Common myeloid progenitor, CD34-positive (primary cell): ENCODE measurements around the gene HUS1.
"Not testable (repeated sequence)": the region's sequence is repeated elsewhere in the genome, so short reads cannot be mapped to it uniquely, and the experiment has no call there.

Source experiments
- CTCF ChIA-PET: fragments of 350-600 bp; sonication (Branson Sonifier 250); formaldehyde crosslinking; loops from one replicate; lab custom pipeline; 2021; ENCODE audit warnings: antibody characterized with exemption; lab: Charles Lee
- POLR2A ChIA-PET: fragments of 350-600 bp; sonication (Branson Sonifier 250); formaldehyde crosslinking; loops from one replicate; lab custom pipeline; 2021; ENCODE audit warnings: antibody characterized with exemption; lab: Charles Lee
- DNase-seq, 3 donors: peaks; one replicate each; pipeline versions ENCODE4 v3.0.0 to v3.0.0-alpha.2; 2013
- H3K27ac ChIP-seq, 2 experiments: 1 replicate in 1 of 2; 2 replicates in 1 of 2; pipeline ENCODE4 v1.7.0; 2013; ENCODE audit warnings: inconsistent platforms in 2 of 2, low read length in 2 of 2, mild to moderate bottlenecking in 2 of 2, low read depth in 1 of 2, moderate library complexity in 1 of 2; ENCODE audit not compliant: severe bottlenecking in 2 of 2, insufficient read depth in 1 of 2, poor library complexity in 1 of 2
- H3K27me3 ChIP-seq, 5 experiments: replicated peaks in 2 of 5; 1 replicate in 3 of 5; 2 replicates in 2 of 5; pipeline versions ENCODE4 v1.6.1 to v1.7.0; 2013; ENCODE audit warnings: low read length in 4 of 5, mild to moderate bottlenecking in 2 of 5, moderate library complexity in 2 of 5, inconsistent platforms in 1 of 5; ENCODE audit not compliant: insufficient read depth in 5 of 5, control insufficient read depth in 4 of 5
- H3K36me3 ChIP-seq, 4 experiments: 1 replicate in 2 of 4; 2 replicates in 2 of 4; pipeline versions ENCODE4 v1.6.1 to v1.7.0; 2013; ENCODE audit warnings: low read length in 3 of 4, control low read depth in 1 of 4, mild to moderate bottlenecking in 1 of 4; ENCODE audit not compliant: control insufficient read depth in 4 of 4, insufficient read depth in 4 of 4
- H3K4me1 ChIP-seq, 4 experiments: 1 replicate in 3 of 4; 2 replicates in 1 of 4; pipeline versions ENCODE4 v1.6.1 to v1.7.1; 2013; ENCODE audit warnings: low read length in 3 of 4, mild to moderate bottlenecking in 3 of 4, control low read depth in 1 of 4, inconsistent platforms in 1 of 4, moderate library complexity in 1 of 4; ENCODE audit not compliant: control insufficient read depth in 4 of 4, insufficient read depth in 4 of 4; ENCODE audit errors: control extremely low read depth in 1 of 4
- H3K4me3 ChIP-seq, 7 experiments: 1 replicate in 4 of 7; 2 replicates in 3 of 7; pipeline versions ENCODE4 v1.5.1 to v1.7.0; 2013; ENCODE audit warnings: mild to moderate bottlenecking in 7 of 7, low read length in 6 of 7, moderate library complexity in 6 of 7, inconsistent platforms in 2 of 7, low read depth in 2 of 7, control low read depth in 1 of 7; ENCODE audit not compliant: insufficient read depth in 4 of 7, control insufficient read depth in 1 of 7; ENCODE audit errors: extremely low read depth in 1 of 7
- H3K9me3 ChIP-seq, 5 experiments: 1 replicate in 4 of 5; 2 replicates in 1 of 5; pipeline versions ENCODE4 v1.6.1 to v1.7.1; 2013; ENCODE audit warnings: low read length in 4 of 5, mild to moderate bottlenecking in 2 of 5, inconsistent platforms in 1 of 5, low read depth in 1 of 5, moderate library complexity in 1 of 5; ENCODE audit not compliant: control insufficient read depth in 4 of 5, insufficient read depth in 2 of 5; ENCODE audit errors: control extremely low read depth in 1 of 5
- WGBS: methylation state at CpG from one replicate; pipeline ENCODE4 v1.1.5; 2013; ENCODE audit not compliant: insufficient coverage; 5-methylcytosine and 5-hydroxymethylcytosine counted together

HUS1 gene

DNA sequence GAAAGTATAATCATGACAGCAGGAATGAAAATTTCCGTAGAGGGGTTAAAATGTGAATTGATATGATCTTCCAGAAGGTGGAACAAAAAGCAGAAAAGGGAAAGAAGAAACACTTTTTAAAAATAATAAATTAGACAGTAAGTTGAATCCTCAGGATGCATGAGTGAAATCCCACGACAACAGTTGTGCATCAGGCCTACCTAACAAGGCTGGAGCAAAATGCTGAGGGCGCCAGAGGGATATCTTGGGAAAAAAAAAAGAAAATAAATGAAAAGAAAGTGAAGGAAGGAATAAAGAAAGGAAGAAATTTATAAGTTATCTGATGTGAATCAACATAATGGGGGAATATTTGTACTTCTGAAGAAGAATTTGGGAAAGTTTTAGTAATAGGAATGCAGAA, 13.0 kb upstream of the HUS1 start:
- Histone ChIP-seq H3K9me3 (no peaks in the 10 kb centered on the region), H3K4me1 (peaks cover 8 to 20% (median 13%) of the 10 kb centered on the region in 4 experiments), H3K4me3 (peak overlapping the region in 5 of 7 experiments; percentile 68 to 81 (median 76)), H3K36me3 (no peaks in the 10 kb centered on the region), H3K27me3 (no peaks in the 10 kb centered on the region), H3K27ac (peak overlapping the region in 1 of 2 experiments; percentile 73)
- DNase-seq: no peak
- WGBS: 100% methylated on average over 1 of the region's 3 CpGs
- ChIA-PET POLR2A (no interaction called here), CTCF (interaction anchor here (0.8 to 3.5 kb wide), 15 partner anchors 7 to 122 kb away, joined by 3 to 91 read pairs (median 6); partner anchors contain the start of gene UPP1)

DNA sequence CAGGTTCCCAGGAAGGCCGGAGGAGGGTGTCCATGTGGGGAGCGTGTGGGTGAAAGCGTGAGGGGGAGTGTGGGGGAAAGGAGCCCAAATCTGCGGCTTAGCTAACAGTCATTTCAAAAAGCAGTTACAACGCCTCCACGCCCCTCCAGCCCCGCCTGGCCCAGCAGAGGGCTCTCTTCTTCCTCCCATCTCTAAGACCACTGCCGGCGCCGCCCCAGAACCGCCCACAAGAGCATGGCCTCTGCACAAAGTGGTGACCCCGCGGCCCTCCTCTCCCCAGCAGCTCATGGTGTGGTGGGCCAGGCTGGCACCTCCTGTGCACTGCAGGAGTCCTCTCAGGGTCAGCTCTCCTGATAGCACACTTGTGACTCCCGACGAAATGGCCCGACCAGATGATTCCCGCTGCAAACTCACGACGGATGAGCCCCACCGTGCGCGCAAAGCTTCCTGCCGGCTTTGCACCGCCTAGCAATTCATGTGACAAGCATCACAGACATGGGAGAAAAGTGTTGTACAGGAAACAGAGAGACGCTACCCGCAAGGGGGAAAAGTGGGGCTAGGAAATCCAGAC, 12.4 kb upstream of the HUS1 start:
- WGBS: 0% methylated on average over 19 of the region's 26 CpGs

DNA sequence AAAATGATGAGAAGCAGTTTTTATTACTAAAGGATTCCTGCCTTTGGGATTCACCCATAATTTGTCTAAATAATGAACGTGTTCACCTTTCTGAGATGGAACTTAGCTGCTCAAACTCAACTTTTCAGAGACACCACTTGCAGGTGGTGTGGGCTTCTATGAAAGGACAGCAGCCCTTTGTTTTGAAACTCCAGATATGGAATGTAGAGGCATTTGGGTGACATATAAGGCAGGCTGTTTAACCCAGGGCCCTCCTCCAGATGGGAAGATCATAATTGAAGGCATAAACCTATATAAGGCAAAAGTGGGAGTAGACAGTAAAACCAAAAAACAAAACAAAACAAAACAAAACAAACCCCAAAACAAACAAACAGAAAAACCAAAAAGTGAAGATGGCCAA, 11.9 kb upstream of the HUS1 start:
- POLR2A ChIA-PET: interaction anchor here (1.5 kb wide), 1 partner anchor 119 kb away, joined by 4 read pairs; no protein-coding TSS in a partner anchor
- no peak for DNase-seq
- Histone ChIP-seq H3K36me3 (no peaks in the 10 kb centered on the region), H3K4me1 (peaks cover 8 to 20% (median 13%) of the 10 kb centered on the region in 4 experiments), H3K27ac (peak overlapping the region in 1 of 2 experiments; percentile 73), H3K9me3 (no peaks in the 10 kb centered on the region), H3K4me3 (peak overlapping the region in 6 of 7 experiments; percentile 68 to 81 (median 74)), H3K27me3 (no peaks in the 10 kb centered on the region)
- CTCF ChIA-PET: interaction anchor here (0.6 to 3.5 kb wide), 17 partner anchors 8 to 253 kb away, joined by 3 to 91 read pairs (median 6); partner anchors contain the start of gene UPP1
- 100% methylated on average over 1 of the region's 1 CpG for WGBS

More for the DNA sequence above, 12.4 kb upstream of the HUS1 start:
- peak; percentile 87 to 92 (median 90) for DNase-seq
- Histone ChIP-seq H3K27ac (peak overlapping the region in 1 of 2 experiments; percentile 73), H3K27me3 (no peaks in the 10 kb centered on the region), H3K4me3 (peak overlapping the region; percentile 61 to 81 (median 71)), H3K4me1 (peaks cover 8 to 20% (median 13%) of the 10 kb centered on the region in 4 experiments), H3K9me3 (no peaks in the 10 kb centered on the region), H3K36me3 (no peaks in the 10 kb centered on the region)
- POLR2A ChIA-PET: interaction anchor here (1.5 kb wide), 1 partner anchor 118 kb away, joined by 4 read pairs; no protein-coding TSS in a partner anchor
- CTCF ChIA-PET: interaction anchor here (0.6 to 3.5 kb wide), 20 partner anchors 8 to 252 kb away, joined by 3 to 91 read pairs (median 5); partner anchors contain the start of gene UPP1

DNA sequence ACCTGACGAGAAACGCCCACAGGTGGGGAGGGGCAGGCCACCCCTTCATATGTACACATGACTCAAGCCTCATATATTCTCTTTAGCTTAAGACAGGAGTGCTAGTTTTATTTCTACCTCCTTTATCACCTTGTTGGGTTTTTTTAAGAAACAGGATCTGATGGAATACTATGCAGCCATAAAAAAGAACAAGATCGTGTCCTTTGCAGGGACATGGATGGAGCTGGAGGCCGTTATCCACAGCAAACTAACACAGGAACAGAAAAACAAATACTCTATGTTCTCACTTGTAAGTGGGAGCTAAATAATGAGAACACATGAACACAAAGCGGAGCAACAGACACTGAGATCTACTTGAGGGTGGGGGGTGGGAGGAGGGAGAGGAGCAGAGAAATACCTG, 11.2 kb upstream of the HUS1 start:
- CTCF ChIA-PET: interaction anchor here (0.6 to 3.5 kb wide), 8 partner anchors 9 to 140 kb away, joined by 3 to 91 read pairs (median 12); no protein-coding TSS in a partner anchor
- Histone ChIP-seq H3K4me1 (peaks cover 8 to 20% (median 13%) of the 10 kb centered on the region in 4 experiments), H3K27me3 (no peaks in the 10 kb centered on the region), H3K9me3 (no peaks in the 10 kb centered on the region), H3K36me3 (no peaks in the 10 kb centered on the region), H3K4me3 (no peak overlapping the region), H3K27ac (no peak overlapping the region)
- WGBS: no CpG with 5 or more reads among the region's 5 CpGs
- POLR2A ChIA-PET: interaction anchor here (1.5 kb wide), 1 partner anchor 120 kb away, joined by 4 read pairs; no protein-coding TSS in a partner anchor
- DNase-seq: no peak

DNA sequence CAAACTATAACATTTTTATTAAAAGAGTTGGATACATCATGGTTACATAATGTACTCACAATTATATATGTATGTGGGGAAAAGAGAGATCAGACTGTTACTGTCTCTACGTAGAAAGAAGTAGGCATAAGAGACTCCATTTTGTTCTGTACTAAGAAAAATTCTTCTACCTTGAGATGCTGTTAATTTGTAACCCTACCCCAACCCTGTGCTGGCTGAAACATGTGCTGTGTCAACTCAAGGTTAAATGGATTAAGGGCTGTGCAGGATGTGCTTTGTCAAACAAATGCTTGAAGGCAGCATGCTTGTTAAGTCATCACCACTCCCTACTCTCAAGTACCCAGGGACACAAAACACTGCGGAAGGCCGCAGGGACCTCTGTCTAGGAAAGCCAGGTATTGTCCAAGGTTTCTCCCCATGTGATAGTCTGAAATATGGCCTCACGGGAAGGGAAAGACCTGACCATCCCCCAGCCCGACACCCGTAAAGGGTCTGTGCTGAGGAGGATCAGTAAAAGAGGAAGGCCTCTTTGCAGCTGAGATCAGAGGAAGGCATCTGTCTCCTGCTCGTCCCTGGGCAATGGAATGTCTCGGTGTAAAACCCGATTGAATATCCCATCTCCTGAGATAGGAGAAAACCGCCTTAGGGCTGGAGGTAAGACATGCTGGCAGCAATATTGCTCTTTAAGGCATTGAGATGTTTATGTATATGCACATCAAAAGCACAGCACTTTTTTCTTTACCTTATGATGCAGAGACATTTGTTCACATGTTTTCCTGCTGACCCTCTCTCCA, 10.4 kb upstream of the HUS1 start:
- CTCF ChIA-PET: interaction anchor here (0.6 to 3.5 kb wide), 9 partner anchors 10 to 561 kb away, joined by 3 to 91 read pairs (median 4); no protein-coding TSS in a partner anchor
- POLR2A ChIA-PET, H3K27me3 ChIP-seq, H3K27ac ChIP-seq, DNase-seq, H3K9me3 ChIP-seq, H3K4me3 ChIP-seq, H3K36me3 ChIP-seq: not testable (repeated sequence)
- H3K4me1 ChIP-seq: peaks cover 8 to 20% (median 13%) of the 10 kb centered on the region in 4 experiments
- WGBS: 20% methylated on average over 3 of the region's 10 CpGs

DNA sequence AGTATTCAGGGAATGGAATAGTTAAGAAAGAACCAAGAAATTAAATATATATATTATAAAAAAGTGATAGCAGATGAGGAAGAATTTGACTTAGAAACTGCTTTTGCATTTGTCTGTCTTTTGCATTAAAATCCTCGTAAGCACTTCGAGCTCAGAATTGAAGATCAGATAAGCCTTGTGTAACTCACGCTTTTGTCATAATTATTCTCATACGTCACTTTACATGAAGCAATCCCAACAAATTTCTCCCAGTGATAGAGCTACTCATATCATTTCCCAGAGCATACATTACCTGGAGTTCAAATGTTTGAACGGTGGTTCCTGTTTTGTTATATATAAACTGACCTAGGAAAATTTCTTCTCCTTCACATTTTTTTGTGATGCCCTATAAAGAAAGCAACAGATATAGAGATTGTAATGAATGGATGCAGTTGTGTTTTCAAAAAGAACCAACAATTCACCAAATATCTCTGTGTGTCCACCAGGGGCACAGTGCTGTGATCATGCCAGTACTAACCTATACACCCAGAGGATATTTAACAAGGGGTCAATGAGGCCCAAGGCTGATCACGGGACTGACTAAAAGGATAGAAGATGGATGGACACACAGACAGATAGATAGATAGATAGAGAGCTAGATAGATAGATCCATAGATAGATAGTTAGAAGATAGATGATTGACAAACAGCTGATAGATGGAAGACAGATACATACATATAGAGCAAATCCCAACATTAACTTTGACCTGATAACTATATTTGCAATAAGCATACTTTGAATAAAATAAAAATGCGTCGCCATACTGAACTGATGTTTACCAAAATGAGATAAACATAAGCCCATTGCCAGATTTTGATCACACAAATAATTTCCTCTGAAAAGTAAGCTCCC, 9.3 kb upstream of the HUS1 start:
- 97% methylated on average over 7 of the region's 8 CpGs for WGBS
- no peaks in the 10 kb centered on the region for H3K9me3 ChIP-seq
- ChIA-PET CTCF (interaction anchor here (0.6 to 2.1 kb wide), 21 partner anchors 9 to 560 kb away, joined by 3 to 14 read pairs (median 4); no protein-coding TSS in a partner anchor), POLR2A (interaction anchor here (0.6 kb wide), 1 partner anchor 781 kb away, joined by 3 read pairs; no protein-coding TSS in a partner anchor)
- H3K27ac ChIP-seq: no peak overlapping the region
- DNase-seq: no peak
- peaks cover 8 to 20% (median 13%) of the 10 kb centered on the region in 4 experiments for H3K4me1 ChIP-seq
- H3K27me3 ChIP-seq: no peaks in the 10 kb centered on the region
- no peaks in the 10 kb centered on the region for H3K36me3 ChIP-seq
- H3K4me3 ChIP-seq: no peak overlapping the region
